Measurements from ENCODE around the gene RARB.

RARB gene

GRCh38 chr3:25452740-25453139 is 24.7 kb downstream of the RARB start:
- no peak for TF ChIP-seq TCF4 (CRISPR knock-in tag; IDR thresholded peaks at IDR 0.05; ENCODE audit: borderline replicate concordance)
- TF ChIP-seq OSR1 (CRISPR knock-in tag; IDR thresholded peaks at IDR 0.05), result no peak
- no peak for TF ChIP-seq GLIS3 (CRISPR knock-in tag; IDR thresholded peaks at IDR 0.05)
- no peak for TF ChIP-seq CSDC2 (CRISPR knock-in tag; IDR thresholded peaks at IDR 0.05)
- TF ChIP-seq RARB (CRISPR knock-in tag; IDR thresholded peaks at IDR 0.05), result no peak
- no peak for TF ChIP-seq SNAI2 (CRISPR knock-in tag; IDR thresholded peaks at IDR 0.05)
- no peak for TF ChIP-seq PATZ1 (CRISPR knock-in tag; IDR thresholded peaks at IDR 0.05; ENCODE audit: borderline replicate concordance)
- no peak for TF ChIP-seq ZFP30 (CRISPR knock-in tag; IDR thresholded peaks at IDR 0.05)
- no peak for TF ChIP-seq ESRRG (CRISPR knock-in tag; IDR thresholded peaks at IDR 0.05)
- TF ChIP-seq ZFP3 (CRISPR knock-in tag; IDR thresholded peaks at IDR 0.05), result no peak
- TF ChIP-seq PPARA (CRISPR knock-in tag; IDR thresholded peaks at IDR 0.05; ENCODE audit: borderline replicate concordance), result no peak
- TF ChIP-seq ZC3H10 (CRISPR knock-in tag; IDR thresholded peaks at IDR 0.05), result no peak
- no peak for TF ChIP-seq CSRNP3 (CRISPR knock-in tag; IDR thresholded peaks at IDR 0.05)
- TF ChIP-seq TOX (CRISPR knock-in tag; IDR thresholded peaks at IDR 0.05; ENCODE audit: borderline replicate concordance), result no peak
- no peak for TF ChIP-seq BACH2 (CRISPR knock-in tag; IDR thresholded peaks at IDR 0.05; ENCODE audit: borderline replicate concordance)
- ATAC-seq, result no peak

- TF ChIP-seq TSHZ2 (CRISPR knock-in tag; IDR thresholded peaks at IDR 0.05), result no peak
- no peak for TF ChIP-seq OSR1 (CRISPR knock-in tag; IDR thresholded peaks at IDR 0.05)
- no peak for TF ChIP-seq GLIS3 (CRISPR knock-in tag; IDR thresholded peaks at IDR 0.05)
- TF ChIP-seq POU6F1 (CRISPR knock-in tag; IDR thresholded peaks at IDR 0.05; ENCODE audit: borderline replicate concordance, low read depth), result no peak
- TF ChIP-seq ZNF565 (CRISPR knock-in tag; conservative IDR thresholded peaks at IDR 0.05; ENCODE audit: low read depth), result no peak
- TF ChIP-seq ZNF8 (CRISPR knock-in tag; IDR thresholded peaks at IDR 0.05), result no peak
- no peak for TF ChIP-seq ZFP30 (CRISPR knock-in tag; IDR thresholded peaks at IDR 0.05)
- no peak for TF ChIP-seq ESRRG (CRISPR knock-in tag; IDR thresholded peaks at IDR 0.05)
- no peak for TF ChIP-seq TCF4 (CRISPR knock-in tag; IDR thresholded peaks at IDR 0.05; ENCODE audit: borderline replicate concordance)
- ATAC-seq, result no peak
Measured at GRCh38 chr3:25453619-25454004, 25.5 kb downstream of the RARB start.

- peak; percentile 28 for ATAC-seq
- TF ChIP-seq PATZ1 (CRISPR knock-in tag; IDR thresholded peaks at IDR 0.05; ENCODE audit: borderline replicate concordance) (no peak), ESRRG (CRISPR knock-in tag; IDR thresholded peaks at IDR 0.05) (no peak), CREB5 (CRISPR knock-in tag; IDR thresholded peaks at IDR 0.05; ENCODE audit: low read depth) (no peak), ARNTL (CRISPR knock-in tag; IDR thresholded peaks at IDR 0.05; ENCODE audit: borderline replicate concordance, low read depth) (no peak), ZNF70 (CRISPR knock-in tag; IDR thresholded peaks at IDR 0.05) (no peak), SNAI2 (CRISPR knock-in tag; IDR thresholded peaks at IDR 0.05) (no peak), ISL1 (CRISPR knock-in tag; IDR thresholded peaks at IDR 0.05) (peak; percentile 84), CSDC2 (CRISPR knock-in tag; IDR thresholded peaks at IDR 0.05) (0 out of 2 replicates have a peak, but pooled peaks have one; percentile 8), OSR1 (CRISPR knock-in tag; IDR thresholded peaks at IDR 0.05) (no peak), GLIS3 (CRISPR knock-in tag; IDR thresholded peaks at IDR 0.05) (no peak), BACH2 (CRISPR knock-in tag; IDR thresholded peaks at IDR 0.05; ENCODE audit: borderline replicate concordance) (no peak), ZC3H10 (CRISPR knock-in tag; IDR thresholded peaks at IDR 0.05) (no peak), ZNF565 (CRISPR knock-in tag; conservative IDR thresholded peaks at IDR 0.05; ENCODE audit: low read depth) (no peak), PPARA (CRISPR knock-in tag; IDR thresholded peaks at IDR 0.05; ENCODE audit: borderline replicate concordance) (no peak)
Measured at GRCh38 chr3:25454005-25454927, 26.2 kb downstream of the RARB start.

Measured in SK-N-SH treated with all-trans-retinoic acid at 6 μM for 48 hours (cell line).